ENCODE results near the gene CSTPP1. TPM values are rescaled to one million over a fixed set of nuclear protein-coding genes. Genes with fewer than 3 reads are reported as not detected.

Gene CSTPP1
- total and polyA plus RNA-seq, 2 of the 4 experiments (the other 2 are of a cell fraction), result 22.0 to 35.7 TPM

GRCh38 chr11:46918083-46918787 is 18.3 kb upstream of the CSTPP1 start, which contains the start of gene LRP4:
Gene LRP4, minus strand, starts transcription at chr11:46918550. Its CDS starts 171 bp downstream, at chr11:46918379.
- Histone ChIP-seq H2BK20ac (ENCODE audit: low read depth, low read length) (no peak within 1 kb of the TSS), H2BK120ac (ENCODE audit: low read depth, low read length) (no peak within 1 kb of the TSS), H4K5ac (ENCODE audit: low read depth, low read length) (no peak within 1 kb of the TSS), H3K4me2 (ENCODE audit: low read depth, low read length) (peak within 1 kb of the TSS; percentile 91), H3K4me3 (ENCODE audit: insufficient read depth, low read depth, low read length) (peak within 1 kb of the TSS; percentile 59), H2BK15ac (ENCODE audit: low read depth, low read length) (no peak within 1 kb of the TSS), H4K20me1 (ENCODE audit: insufficient read depth, low read length) (peaks cover 8% of the 10 kb centered on the region; the same call in 1 of the 2 replicates), H3K18ac (ENCODE audit: low read depth, low read length) (no peak within 1 kb of the TSS; the same call in 1 of the 2 replicates), H3K27me3 (ENCODE audit: control insufficient read depth, insufficient read depth, low read length) (no peaks in the 10 kb centered on the region), H3K79me1 (ENCODE audit: low read depth in 1 of 2, low read length in 2 of 2) (peaks cover 0 to 5% of the 10 kb centered on the region in 2 experiments; a peak in 1 of 4 replicates), H2AK5ac (ENCODE audit: low read depth, low read length) (no peak within 1 kb of the TSS), H3K27ac (ENCODE audit: insufficient read depth, low read length) (no peak within 1 kb of the TSS), H3K23ac (ENCODE audit: low read depth, low read length) (peak within 1 kb of the TSS; percentile 94; the same call in 1 of the 2 replicates), H3K56ac (ENCODE audit: extremely low read depth, insufficient read depth, low read length) (no peak within 1 kb of the TSS), H2AFZ (replicated peaks; ENCODE audit: low read length, poor library complexity) (peak within 1 kb of the TSS; percentile 83), H3K36me3 (ENCODE audit: control insufficient read depth, insufficient read depth, low read length) (no peaks in the 10 kb centered on the region), H4K8ac (ENCODE audit: low read depth in 2 of 2, low read length in 2 of 2) (0 out of 4 replicates have a peak within 1 kb of the TSS, but pooled peaks of 1 of the 2 experiments have one; percentile 24), H3K14ac (replicated peaks; ENCODE audit: low read depth, low read length) (no peak within 1 kb of the TSS), H3K4ac (ENCODE audit: low read depth, low read length) (no peak within 1 kb of the TSS), H3K9ac (ENCODE audit: low read depth, low read length) (peak within 1 kb of the TSS; percentile 41; the same call in 1 of the 2 replicates), H3K9me3 (ENCODE audit: control insufficient read depth, insufficient read depth, low read length) (no peaks in the 10 kb centered on the region), H2AK9ac (replicated peaks; ENCODE audit: low read depth, low read length, poor library complexity) (peak within 1 kb of the TSS; percentile 84), H2BK5ac (ENCODE audit: low read depth, low read length, poor library complexity, severe bottlenecking) (no peak within 1 kb of the TSS), H3K9me1 (ENCODE audit: insufficient read depth, low read length) (peaks cover 7% of the 10 kb centered on the region), H4K91ac (ENCODE audit: insufficient read depth, low read depth, low read length) (no peak within 1 kb of the TSS; the same call in 1 of the 2 replicates), H3K4me1 (ENCODE audit: control insufficient read depth, insufficient read depth, low read length) (peaks cover 7% of the 10 kb centered on the region)
- peak; percentile 38 for ATAC-seq (ENCODE audit: low read depth)
- TF ChIP-seq CHD1 (IDR thresholded peaks at IDR 0.05; ENCODE audit: low read depth, low read length) (no peak), POLR2A (IDR thresholded peaks at IDR 0.05; ENCODE audit: low read depth, low read length) (no peak), MAZ (IDR thresholded peaks at IDR 0.05; ENCODE audit: borderline replicate concordance, low read depth, low read length) (peak; percentile 4; the same call in 1 of the 2 replicates), FOS (IDR thresholded peaks at IDR 0.05; ENCODE audit: low read depth, low read length) (no peak)
- TF ChIP-seq, protein P1, sequence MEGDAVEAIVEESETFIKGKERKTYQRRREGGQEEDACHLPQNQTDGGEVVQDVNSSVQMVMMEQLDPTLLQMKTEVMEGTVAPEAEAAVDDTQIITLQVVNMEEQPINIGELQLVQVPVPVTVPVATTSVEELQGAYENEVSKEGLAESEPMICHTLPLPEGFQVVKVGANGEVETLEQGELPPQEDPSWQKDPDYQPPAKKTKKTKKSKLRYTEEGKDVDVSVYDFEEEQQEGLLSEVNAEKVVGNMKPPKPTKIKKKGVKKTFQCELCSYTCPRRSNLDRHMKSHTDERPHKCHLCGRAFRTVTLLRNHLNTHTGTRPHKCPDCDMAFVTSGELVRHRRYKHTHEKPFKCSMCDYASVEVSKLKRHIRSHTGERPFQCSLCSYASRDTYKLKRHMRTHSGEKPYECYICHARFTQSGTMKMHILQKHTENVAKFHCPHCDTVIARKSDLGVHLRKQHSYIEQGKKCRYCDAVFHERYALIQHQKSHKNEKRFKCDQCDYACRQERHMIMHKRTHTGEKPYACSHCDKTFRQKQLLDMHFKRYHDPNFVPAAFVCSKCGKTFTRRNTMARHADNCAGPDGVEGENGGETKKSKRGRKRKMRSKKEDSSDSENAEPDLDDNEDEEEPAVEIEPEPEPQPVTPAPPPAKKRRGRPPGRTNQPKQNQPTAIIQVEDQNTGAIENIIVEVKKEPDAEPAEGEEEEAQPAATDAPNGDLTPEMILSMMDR (conservative IDR thresholded peaks at IDR 0.05; ENCODE audit: low read depth, low read length), result 0 out of 2 replicates have a peak, but pooled peaks have one; percentile 5
- DNase-seq, result no peak
- ChIA-PET POLR2A (ENCODE audit: unreplicated experiment) (no interaction called here), CTCF (interaction anchor here (2.1 kb wide), 1 partner anchor 235 kb away, joined by 18 read pairs; no protein-coding TSS in a partner anchor)
- no TSS peak for BruUV-seq (replicated peaks)
- in situ Hi-C loops (cut with MboI; ENCODE audit: low sequenced_read_pairs) (loop anchor here (10.0 kb wide), 1 partner anchor 237 kb away; no protein-coding TSS in a partner anchor), intact Hi-C loops (cut with micrococcal nuclease) (no loop called here), dilution Hi-C loops (cut with HindIII; ENCODE audit: low sequenced_read_pairs, unreplicated experiment) (no loop called here)
- WGBS, 2 experiments (ENCODE audit: extremely low coverage in 2 of 2, insufficient read length in 1 of 2), result 1% methylated on average over 28 of the region's 97 CpGs; no CpG with 5 or more reads in 1 of the 2 experiments
